Kidney capillary endothelial cell (primary cell): ENCODE measurements around the gene SELENOF.
"Not testable (repeated sequence)": the region's sequence is repeated elsewhere in the genome, so short reads cannot be mapped to it uniquely, and the experiment has no call there.

Experiments used
- DNase-seq: peaks from one replicate; pipeline ENCODE4 v3.0.0-alpha.2; 2018; ENCODE audit warnings: low spot score

The SELENOF gene

GRCh38 chr1:86856196-86856595 is 57.7 kb downstream of the SELENOF start:
- no peak for DNase-seq

GRCh38 chr1:86854352-86854751 is 59.6 kb downstream of the SELENOF start:
- no peak for DNase-seq

DNA sequence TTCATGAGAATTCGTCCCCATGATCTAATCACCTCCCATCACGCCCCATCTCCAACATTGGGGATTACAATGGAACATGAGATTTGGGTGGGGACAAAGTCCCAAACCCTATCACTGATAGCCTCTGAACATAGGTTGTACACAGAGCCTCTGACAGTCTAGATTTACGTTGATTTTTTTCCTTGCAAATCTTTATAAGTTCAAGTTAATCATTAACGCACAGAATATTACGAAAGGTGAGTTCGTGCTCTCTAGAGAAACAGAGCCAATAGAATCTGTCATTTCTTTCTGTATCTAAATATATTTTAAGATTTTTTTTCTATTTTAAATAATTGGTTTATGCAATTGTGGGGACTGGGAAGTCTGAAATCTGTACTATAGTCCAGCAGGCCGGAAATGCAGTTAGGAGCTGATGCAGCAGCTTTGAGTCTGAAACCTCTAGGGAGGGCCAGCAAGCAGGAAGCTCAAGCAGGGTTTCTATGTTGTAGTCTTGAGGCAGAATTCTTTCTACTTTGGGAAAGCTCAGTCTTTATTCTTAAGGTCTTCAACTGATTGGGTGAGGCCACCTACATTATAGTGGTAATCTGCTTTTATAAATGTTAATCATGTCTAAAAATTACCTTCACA is 61.0 kb downstream of the SELENOF start:
- no peak for DNase-seq

GRCh38 chr1:86852289-86852688 is 61.6 kb downstream of the SELENOF start:
- DNase-seq: no peak

DNA sequence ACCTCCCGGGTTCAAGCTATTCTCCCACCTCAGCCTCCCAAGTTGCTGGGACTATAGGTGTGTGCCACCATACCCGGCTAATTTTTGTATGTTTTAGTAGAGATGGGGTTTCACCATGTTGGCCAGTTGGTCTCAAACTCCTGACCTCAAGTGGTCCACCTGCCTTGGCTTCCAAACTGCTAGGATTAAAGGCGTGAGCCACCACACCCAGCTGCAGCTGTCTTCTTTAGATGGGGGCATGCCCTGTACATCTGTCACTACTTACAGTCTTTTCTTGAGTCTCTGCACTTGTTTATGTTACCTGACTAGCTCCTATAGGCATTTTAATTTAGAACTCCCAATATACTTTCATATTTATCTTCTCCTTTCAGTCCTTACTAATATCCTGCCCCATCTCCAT is 64.2 kb downstream of the SELENOF start:
- no peak for DNase-seq

GRCh38 chr1:86848654-86849053 is 65.3 kb downstream of the SELENOF start:
- DNase-seq: no peak

- no peak for DNase-seq
These were observed 67.7 kb downstream of the SELENOF start for GRCh38 chr1:86846164-86846647.

DNA sequence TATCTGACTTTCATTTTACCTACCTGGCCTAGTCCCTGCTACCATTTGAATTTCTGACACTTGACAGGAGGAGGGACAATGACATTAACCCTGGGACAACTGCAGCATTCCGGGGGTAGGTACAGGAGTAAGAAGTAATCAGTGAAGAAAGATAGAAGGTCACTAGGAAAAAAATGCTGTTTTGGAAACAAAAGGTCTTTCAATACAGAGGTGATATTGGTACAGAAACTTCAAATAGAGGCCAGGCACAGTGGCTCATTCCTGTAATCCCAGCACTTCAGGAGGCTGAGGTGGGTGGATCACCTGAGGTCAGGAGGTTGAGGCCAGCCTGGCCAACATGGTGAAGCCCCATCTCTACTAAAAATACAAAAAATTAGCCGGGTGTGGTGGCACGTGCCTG is 68.4 kb downstream of the SELENOF start:
- DNase-seq: no peak

DNA sequence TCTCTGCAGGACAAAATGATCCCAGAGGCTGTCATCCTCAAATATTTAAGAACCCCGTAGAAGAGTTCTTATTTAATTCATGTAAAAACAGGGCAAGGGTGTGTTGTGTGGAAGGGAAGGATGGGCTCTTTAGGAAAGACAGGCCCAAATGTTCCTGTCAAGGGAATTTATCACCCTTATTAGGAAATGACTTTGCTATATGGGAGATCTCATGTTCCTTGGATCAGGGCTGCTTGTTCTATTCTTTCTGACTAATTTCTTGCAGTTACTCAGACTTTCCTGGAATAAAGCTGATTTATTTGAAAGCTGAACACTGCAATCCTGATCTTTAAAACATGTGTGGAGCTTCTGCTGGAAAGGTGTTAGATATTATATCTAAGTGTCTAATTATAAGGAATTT is 72.8 kb downstream of the SELENOF start:
- DNase-seq: no peak

DNA sequence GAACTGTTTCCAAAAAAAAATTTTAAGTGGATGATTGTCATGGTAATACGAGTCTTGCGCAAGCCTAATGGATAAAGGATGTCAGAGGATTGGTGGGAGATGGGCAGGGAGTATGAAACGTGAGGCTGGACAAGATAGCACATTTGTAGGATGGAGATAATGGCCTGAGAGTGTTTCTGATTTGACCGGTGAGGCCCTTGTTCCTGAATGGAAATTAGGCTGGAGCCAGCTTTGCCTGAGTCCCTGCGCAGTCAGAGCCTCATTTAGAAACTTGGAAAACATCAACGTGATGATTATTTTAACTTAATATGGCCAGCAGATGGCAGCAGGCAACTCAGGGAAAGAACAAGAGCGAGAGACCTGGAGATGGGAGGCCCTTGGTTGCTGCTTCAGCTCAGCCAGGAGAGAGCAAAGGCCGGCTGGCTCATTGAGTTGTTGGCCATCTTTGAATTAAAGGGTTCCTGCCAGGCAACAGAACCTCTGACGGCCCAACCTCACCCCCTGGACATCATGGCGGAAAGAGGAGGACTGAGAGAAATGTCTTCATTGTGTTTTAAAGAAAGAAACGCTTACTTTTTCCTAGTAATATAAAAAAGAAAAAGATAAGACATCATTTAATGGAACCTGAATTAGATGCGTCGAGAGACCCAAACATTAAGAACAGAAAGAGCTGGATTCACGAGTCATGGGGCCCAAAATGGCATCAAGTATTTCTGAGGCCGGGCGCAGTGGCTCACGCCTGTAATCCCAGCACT is 80.3 kb downstream of the SELENOF start:
- peak; percentile 71 for DNase-seq

- DNase-seq: no peak
These were observed 81.5 kb downstream of the SELENOF start for GRCh38 chr1:86832433-86832832.

GRCh38 chr1:86829321-86829720 is 84.6 kb downstream of the SELENOF start:
- no peak for DNase-seq

DNA sequence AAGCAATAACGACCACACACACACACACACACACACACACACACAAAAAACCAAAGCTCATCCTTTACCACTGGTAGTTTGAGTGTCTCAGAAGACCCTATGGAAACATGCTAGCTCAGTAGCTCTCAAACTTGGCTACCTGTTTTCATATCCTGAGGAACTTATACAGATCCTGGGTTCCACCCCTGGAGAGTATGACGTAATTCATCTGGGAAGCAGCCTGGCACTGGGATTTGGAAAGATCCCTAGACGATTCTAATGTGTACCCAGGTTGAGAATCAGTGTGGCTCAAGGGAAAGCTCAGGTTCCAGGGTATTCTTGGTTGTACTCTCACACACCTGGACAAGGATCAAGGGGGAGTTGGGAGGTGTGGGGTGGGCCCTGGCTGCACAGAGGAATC is 85.9 kb downstream of the SELENOF start:
- no peak for DNase-seq

DNA sequence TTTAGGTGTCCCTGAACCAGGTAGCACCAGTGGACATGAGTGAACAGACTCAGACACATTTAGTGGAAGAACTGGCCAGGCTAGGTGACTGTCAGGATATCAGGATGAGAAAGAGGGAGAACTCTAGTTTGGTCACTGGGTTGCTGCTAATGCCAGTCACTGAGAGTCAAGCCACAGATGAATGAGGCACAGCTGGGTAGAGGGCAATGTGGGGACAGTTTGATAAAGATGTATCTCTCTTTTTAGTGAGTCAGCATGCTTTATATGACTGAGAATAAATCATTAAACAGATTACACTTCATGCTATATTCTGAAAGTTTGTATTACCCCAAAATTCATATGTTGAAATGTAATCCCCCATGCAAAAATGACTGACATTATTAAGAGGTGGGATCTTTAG is 87.1 kb downstream of the SELENOF start:
- no peak for DNase-seq

DNA sequence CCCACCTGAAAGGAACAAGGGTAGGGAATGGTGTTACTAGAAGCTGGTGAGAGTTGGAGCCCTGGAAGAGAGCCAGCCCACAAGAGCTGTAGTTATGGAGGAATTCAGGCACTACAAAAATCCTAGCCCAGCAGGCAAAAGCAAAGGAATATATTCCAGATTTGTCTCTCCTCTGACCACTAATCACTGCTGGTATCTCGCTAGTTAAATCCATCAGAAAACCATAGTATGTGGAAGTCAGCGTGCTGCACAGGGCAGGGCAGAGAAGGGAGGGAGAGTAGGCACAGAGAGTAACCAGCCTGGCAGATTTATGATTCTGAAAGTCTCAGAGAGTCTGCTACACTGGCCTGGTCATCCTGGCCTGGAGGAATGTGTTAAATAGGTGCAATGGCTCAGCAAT is 88.6 kb downstream of the SELENOF start:
- no peak for DNase-seq

DNA sequence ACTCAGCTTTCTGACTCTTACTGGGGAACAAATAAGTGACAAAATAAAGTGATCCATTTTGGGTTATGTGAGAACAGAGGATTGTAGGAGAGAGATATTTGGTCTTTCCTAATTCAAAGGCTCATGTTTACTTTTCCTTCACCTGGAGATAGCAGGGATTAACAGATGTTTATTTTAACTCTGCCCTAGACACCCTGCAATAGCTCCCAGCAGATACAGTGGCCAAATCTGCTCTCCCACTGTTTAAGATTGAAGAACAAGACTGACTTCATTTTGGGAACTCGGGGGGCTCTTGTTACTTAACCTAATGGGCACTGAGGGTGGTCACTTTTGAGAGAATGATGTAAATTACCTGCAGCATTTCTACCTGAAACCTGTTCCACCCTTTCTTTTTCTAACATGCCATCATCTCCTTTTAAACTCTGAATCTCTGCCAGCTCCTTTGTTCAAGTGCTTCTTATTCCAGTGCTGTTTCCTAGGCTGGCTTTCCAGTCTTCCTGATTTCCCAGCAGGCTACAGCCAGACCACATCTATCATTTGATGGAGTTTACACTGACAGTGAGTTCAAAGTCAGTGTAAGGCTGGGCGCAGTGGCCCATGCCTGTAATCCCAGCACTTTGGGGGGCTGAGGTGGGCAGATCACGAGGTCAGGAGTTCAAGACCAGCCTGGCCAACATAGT is 90.0 kb downstream of the SELENOF start:
- DNase-seq: no peak

DNA sequence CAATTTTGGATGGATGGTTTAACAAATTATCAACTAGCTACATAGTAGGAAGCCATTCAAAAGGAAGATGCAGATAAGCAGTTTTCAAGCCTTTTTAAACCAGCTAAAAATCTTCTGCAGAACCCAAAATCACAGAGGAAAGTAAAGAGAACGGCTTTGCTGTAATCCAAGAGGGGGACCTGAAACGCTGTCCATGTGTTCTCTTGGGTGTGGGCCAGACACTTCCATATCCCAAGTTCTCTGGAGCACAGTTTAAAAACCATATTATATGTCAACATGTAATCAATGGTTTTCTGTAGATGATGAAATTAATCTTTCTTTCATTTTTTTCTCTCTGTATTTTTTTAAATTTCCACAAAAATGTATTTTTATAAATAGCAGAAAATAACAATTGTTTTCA is 90.5 kb downstream of the SELENOF start:
- DNase-seq: no peak

GRCh38 chr1:86822459-86822858 is 91.5 kb downstream of the SELENOF start:
- no peak for DNase-seq

GRCh38 chr1:86821956-86822355 is 92.0 kb downstream of the SELENOF start:
- DNase-seq: no peak

- not testable (repeated sequence) for DNase-seq
These were observed 94.0 kb downstream of the SELENOF start for GRCh38 chr1:86819970-86820369.

- DNase-seq: not testable (repeated sequence)
These were observed 96.6 kb downstream of the SELENOF start for GRCh38 chr1:86817246-86817826.

- not testable (repeated sequence) for DNase-seq
These were observed 99.8 kb downstream of the SELENOF start for GRCh38 chr1:86814118-86814517.
